ENCODE data around the gene MCRIP2. TPM values are rescaled to one million over a fixed set of nuclear protein-coding genes. Genes with fewer than 3 reads are reported as not detected.

MCRIP2 gene
- total and polyA plus RNA-seq, 11 donors: 52.3 to 321 (median 97.0) TPM

- no peak for TF ChIP-seq CTCF (IDR thresholded peaks at IDR 0.05)
- H3K36me3 ChIP-seq: peaks cover 0 to 53% (median 47%) of the 10 kb centered on the region in 9 donors
- WGBS, 4 donors: 87 to 91% (median 89%) methylated on average over 25 to 52 of the region's 52 CpGs
- H3K4me1 ChIP-seq: peaks cover 6 to 40% (median 27%) of the 10 kb centered on the region in 12 donors
- no peak overlapping the region for H3K27ac ChIP-seq
- ATAC-seq (no peak), DNase-seq (no peak)
- intact Hi-C loops (cut with DNase I): no loop called here
- H3K4me3 ChIP-seq: no peak overlapping the region
- no peaks in the 10 kb centered on the region for H3K9me3 ChIP-seq
- no peaks in the 10 kb centered on the region for H3K27me3 ChIP-seq
These were observed 29.1 kb downstream of the MCRIP2 start for GRCh38 chr16:670485-671352.

- H3K4me3 ChIP-seq: no peak overlapping the region
- H3K27me3 ChIP-seq: no peaks in the 10 kb centered on the region
- no peak for TF ChIP-seq POLR2A (IDR thresholded peaks at IDR 0.05)
- no peak for TF ChIP-seq CTCF (IDR thresholded peaks at IDR 0.05)
- WGBS, 4 donors: 80 to 91% (median 86%) methylated on average over 27 to 40 of the region's 40 CpGs
- no peak overlapping the region for H3K27ac ChIP-seq
- no peaks in the 10 kb centered on the region for H3K9me3 ChIP-seq
- intact Hi-C loops (cut with DNase I): no loop called here
- DNase-seq (no peak), ATAC-seq (no peak)
- H3K4me1 ChIP-seq: peaks cover 6 to 43% (median 27%) of the 10 kb centered on the region in 12 donors
- H3K36me3 ChIP-seq: peaks cover 0 to 53% (median 47%) of the 10 kb centered on the region in 9 donors
These were observed 29.9 kb downstream of the MCRIP2 start for GRCh38 chr16:671353-672131.

- TF ChIP-seq CTCF (IDR thresholded peaks at IDR 0.05) (no peak), POLR2A (IDR thresholded peaks at IDR 0.05) (no peak)
- DNase-seq (no peak), ATAC-seq (no peak)
- Histone ChIP-seq H3K36me3 (peaks cover 0 to 53% (median 47%) of the 10 kb centered on the region in 9 donors), H3K4me1 (peaks cover 4 to 40% (median 24%) of the 10 kb centered on the region in 12 donors), H3K27me3 (no peaks in the 10 kb centered on the region), H3K4me3 (no peak overlapping the region), H3K9me3 (no peaks in the 10 kb centered on the region), H3K27ac (no peak overlapping the region)
- 89 to 94% (median 91%) methylated on average over 17 to 19 of the region's 19 CpGs for WGBS, 4 donors
- intact Hi-C loops (cut with DNase I): no loop called here
These were observed 30.7 kb downstream of the MCRIP2 start for GRCh38 chr16:672371-672770.

- no peak overlapping the region for H3K4me3 ChIP-seq
- H3K4me1 ChIP-seq: peaks cover 3 to 37% (median 20%) of the 10 kb centered on the region in 12 donors
- H3K36me3 ChIP-seq: peaks cover 0 to 53% (median 47%) of the 10 kb centered on the region in 9 donors
- 91 to 94% (median 92%) methylated on average over 17 to 21 of the region's 21 CpGs for WGBS, 4 donors
- no peak for DNase-seq
- intact Hi-C loops (cut with DNase I): no loop called here
- no peak for ATAC-seq
- no peak overlapping the region for H3K27ac ChIP-seq
- H3K9me3 ChIP-seq: no peaks in the 10 kb centered on the region
- TF ChIP-seq CTCF (IDR thresholded peaks at IDR 0.05) (no peak), POLR2A (IDR thresholded peaks at IDR 0.05) (no peak)
- no peaks in the 10 kb centered on the region for H3K27me3 ChIP-seq
These were observed 31.2 kb downstream of the MCRIP2 start for GRCh38 chr16:672851-673250.
